ENCODE measurements around the gene PLA2G2F. TPM values are rescaled to one million over a fixed set of nuclear protein-coding genes. Genes with fewer than 3 reads are reported as not detected.
A peak's percentile ranks its signal among the peaks of the same experiment; 100 is the strongest.

Gene PLA2G2F
- total RNA-seq, 1 donor: not detected

DNA sequence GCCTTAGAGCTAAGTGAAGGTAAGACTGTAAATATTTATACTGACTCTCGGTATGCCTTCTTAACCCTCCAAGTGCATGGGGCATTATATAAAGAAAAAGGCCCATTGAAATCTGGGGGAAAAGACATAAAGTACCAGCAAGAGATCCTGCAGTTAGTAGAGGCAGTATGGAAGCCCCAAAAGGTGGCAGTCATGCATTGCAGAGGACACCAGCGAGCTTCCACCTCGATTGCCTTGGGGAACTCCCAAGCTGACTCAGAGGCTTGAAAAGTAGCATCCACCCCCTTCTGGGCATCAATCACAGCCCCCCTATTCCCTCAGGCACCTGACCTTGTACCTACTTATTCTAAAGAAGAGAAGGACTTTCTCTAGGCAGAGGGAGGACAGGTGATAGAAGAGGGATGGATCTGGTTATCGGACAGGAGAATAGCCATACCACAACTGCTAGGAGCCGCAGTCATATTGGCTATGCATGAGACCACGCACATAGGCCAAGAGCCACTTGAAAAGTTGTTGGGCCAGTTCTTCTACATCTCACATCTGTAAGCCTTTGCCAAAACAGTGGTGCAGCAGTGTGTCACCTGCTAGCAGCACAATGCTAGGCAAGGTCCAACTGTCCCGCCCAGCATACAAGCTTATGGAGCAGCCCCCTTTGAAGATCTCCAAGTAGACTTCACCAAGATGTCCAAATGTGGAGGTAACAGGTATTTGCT, 19.4 kb downstream of the PLA2G2F start:
- peaks cover 4% of the 10 kb centered on the region for H3K27me3 ChIP-seq (ENCODE audit: insufficient read depth, low read length)
- no peaks in the 10 kb centered on the region for H3K4me1 ChIP-seq (ENCODE audit: insufficient read depth, low read length)
- H3K27ac ChIP-seq (ENCODE audit: low read depth, low read length): no peak overlapping the region
- TF ChIP-seq, protein P1, sequence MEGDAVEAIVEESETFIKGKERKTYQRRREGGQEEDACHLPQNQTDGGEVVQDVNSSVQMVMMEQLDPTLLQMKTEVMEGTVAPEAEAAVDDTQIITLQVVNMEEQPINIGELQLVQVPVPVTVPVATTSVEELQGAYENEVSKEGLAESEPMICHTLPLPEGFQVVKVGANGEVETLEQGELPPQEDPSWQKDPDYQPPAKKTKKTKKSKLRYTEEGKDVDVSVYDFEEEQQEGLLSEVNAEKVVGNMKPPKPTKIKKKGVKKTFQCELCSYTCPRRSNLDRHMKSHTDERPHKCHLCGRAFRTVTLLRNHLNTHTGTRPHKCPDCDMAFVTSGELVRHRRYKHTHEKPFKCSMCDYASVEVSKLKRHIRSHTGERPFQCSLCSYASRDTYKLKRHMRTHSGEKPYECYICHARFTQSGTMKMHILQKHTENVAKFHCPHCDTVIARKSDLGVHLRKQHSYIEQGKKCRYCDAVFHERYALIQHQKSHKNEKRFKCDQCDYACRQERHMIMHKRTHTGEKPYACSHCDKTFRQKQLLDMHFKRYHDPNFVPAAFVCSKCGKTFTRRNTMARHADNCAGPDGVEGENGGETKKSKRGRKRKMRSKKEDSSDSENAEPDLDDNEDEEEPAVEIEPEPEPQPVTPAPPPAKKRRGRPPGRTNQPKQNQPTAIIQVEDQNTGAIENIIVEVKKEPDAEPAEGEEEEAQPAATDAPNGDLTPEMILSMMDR (IDR thresholded peaks at IDR 0.05; ENCODE audit: extremely low read depth, low read depth, low read length): no peak
- no peaks in the 10 kb centered on the region for H3K36me3 ChIP-seq (ENCODE audit: insufficient read depth, low read length)
- no peak overlapping the region for H3K4me3 ChIP-seq (ENCODE audit: insufficient read depth, low read length)
- H3K79me2 ChIP-seq (ENCODE audit: insufficient read depth, low read length): no peaks in the 10 kb centered on the region
- H4K20me1 ChIP-seq (ENCODE audit: insufficient read depth, low read length): no peaks in the 10 kb centered on the region
- no peak overlapping the region for H3K4me2 ChIP-seq (ENCODE audit: insufficient read depth, low read length)
- no peak for DNase-seq (ENCODE audit: insufficient read length, low spot score, missing footprints)
- H3K9me3 ChIP-seq (ENCODE audit: low read depth, low read length): peaks cover 22% of the 10 kb centered on the region
- H2AFZ ChIP-seq (ENCODE audit: low read length): no peak overlapping the region

DNA sequence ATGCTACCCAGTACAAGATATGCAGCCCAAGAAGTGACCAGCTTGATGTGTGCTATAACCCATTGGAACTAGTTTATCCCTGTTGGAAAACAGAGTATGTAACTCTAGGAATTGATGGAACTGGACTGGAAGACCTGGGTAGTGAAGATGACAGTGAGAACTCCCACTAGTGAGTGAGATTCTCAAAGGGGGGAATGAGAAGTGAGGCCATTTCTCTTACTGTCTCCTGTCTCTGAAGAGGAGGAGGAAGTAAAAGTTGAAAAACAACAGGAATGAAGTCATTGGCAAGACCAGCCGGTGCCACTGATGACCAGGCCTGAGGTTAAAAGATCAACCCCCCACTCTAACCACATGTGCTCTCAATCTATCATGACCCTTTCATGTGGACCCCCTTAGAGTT, 20.9 kb downstream of the PLA2G2F start:
- no peaks in the 10 kb centered on the region for H3K79me2 ChIP-seq (ENCODE audit: insufficient read depth, low read length)
- no peaks in the 10 kb centered on the region for H4K20me1 ChIP-seq (ENCODE audit: insufficient read depth, low read length)
- H3K4me2 ChIP-seq (ENCODE audit: insufficient read depth, low read length): no peak overlapping the region
- H2AFZ ChIP-seq (ENCODE audit: low read length): no peak overlapping the region
- DNase-seq (ENCODE audit: insufficient read length, low spot score, missing footprints): peak; percentile 31
- peaks cover 22% of the 10 kb centered on the region for H3K9me3 ChIP-seq (ENCODE audit: low read depth, low read length)
- H3K36me3 ChIP-seq (ENCODE audit: insufficient read depth, low read length): no peaks in the 10 kb centered on the region
- H3K4me3 ChIP-seq (ENCODE audit: insufficient read depth, low read length): no peak overlapping the region
- TF ChIP-seq, protein P1 (IDR thresholded peaks at IDR 0.05; ENCODE audit: extremely low read depth, low read depth, low read length): no peak
- peaks cover 4% of the 10 kb centered on the region for H3K27me3 ChIP-seq (ENCODE audit: insufficient read depth, low read length)
- H3K4me1 ChIP-seq (ENCODE audit: insufficient read depth, low read length): peaks cover 2% of the 10 kb centered on the region
- H3K27ac ChIP-seq (ENCODE audit: low read depth, low read length): no peak overlapping the region

DNA sequence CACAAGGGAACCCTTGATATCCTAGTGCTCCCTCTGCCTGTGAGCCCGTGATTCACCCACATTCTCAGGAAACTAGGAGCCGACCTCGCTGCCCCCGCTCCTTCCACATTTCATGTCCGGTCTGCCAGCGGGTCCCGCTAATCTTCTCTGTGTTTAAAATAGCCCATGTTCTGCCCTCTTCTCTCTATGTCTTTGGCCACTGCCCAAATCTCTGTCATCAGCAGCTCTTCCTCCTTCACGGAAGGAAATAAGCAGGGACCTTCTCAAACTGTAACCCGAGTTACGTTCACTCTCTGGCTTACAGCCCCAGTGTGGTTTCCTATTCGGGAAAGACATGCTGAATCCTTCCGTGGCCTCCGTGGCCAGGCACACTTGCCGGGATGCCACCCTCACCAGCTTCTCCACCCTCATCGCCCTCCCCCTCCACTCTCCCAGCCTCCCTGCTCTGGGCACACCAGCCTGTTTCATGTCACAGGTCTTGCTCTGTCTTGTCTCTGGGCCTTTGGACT, 25.6 kb downstream of the PLA2G2F start:
- Histone ChIP-seq H3K4me3 (ENCODE audit: insufficient read depth, low read length) (peak overlapping the region; percentile 50), H3K4me1 (ENCODE audit: insufficient read depth, low read length) (peaks cover 2% of the 10 kb centered on the region), H3K27me3 (ENCODE audit: insufficient read depth, low read length) (peaks cover 8% of the 10 kb centered on the region), H3K36me3 (ENCODE audit: insufficient read depth, low read length) (no peaks in the 10 kb centered on the region), H3K9me3 (ENCODE audit: low read depth, low read length) (peaks cover 13% of the 10 kb centered on the region), H3K4me2 (ENCODE audit: insufficient read depth, low read length) (peak overlapping the region; percentile 74), H4K20me1 (ENCODE audit: insufficient read depth, low read length) (no peaks in the 10 kb centered on the region), H3K79me2 (ENCODE audit: insufficient read depth, low read length) (no peaks in the 10 kb centered on the region), H2AFZ (ENCODE audit: low read length) (peak overlapping the region; percentile 66), H3K27ac (ENCODE audit: low read depth, low read length) (no peak overlapping the region)
- TF ChIP-seq, protein P1 (IDR thresholded peaks at IDR 0.05; ENCODE audit: extremely low read depth, low read depth, low read length): peak; percentile 26
- peak; percentile 84 for DNase-seq (ENCODE audit: insufficient read length, low spot score, missing footprints)

DNA sequence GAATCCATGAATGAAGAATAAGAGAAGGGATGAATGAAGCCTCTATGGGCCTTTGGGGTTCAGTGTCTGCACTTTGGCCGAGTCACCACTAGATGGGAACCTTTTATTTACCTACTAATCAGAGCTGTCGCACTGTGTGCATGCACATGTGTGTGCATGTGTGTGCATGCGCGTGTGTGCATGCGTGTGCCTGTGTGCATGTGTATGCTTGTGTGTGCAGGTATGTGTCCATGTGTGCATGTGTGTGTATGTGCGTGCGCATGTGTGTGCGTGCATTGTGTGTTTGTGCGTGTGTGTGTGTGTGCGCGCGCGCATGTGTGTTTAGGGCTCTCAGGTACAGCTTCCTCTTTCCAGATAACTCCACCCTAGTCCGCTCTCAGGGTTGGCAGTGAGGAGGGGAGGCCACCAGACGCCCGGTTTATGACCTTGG, 26.4 kb downstream of the PLA2G2F start:
- Histone ChIP-seq H3K4me3 (ENCODE audit: insufficient read depth, low read length) (no peak overlapping the region), H3K27me3 (ENCODE audit: insufficient read depth, low read length) (peaks cover 8% of the 10 kb centered on the region), H3K9me3 (ENCODE audit: low read depth, low read length) (peaks cover 5% of the 10 kb centered on the region), H3K4me1 (ENCODE audit: insufficient read depth, low read length) (peaks cover 2% of the 10 kb centered on the region), H3K4me2 (ENCODE audit: insufficient read depth, low read length) (no peak overlapping the region), H3K36me3 (ENCODE audit: insufficient read depth, low read length) (no peaks in the 10 kb centered on the region), H2AFZ (ENCODE audit: low read length) (no peak overlapping the region), H4K20me1 (ENCODE audit: insufficient read depth, low read length) (no peaks in the 10 kb centered on the region), H3K27ac (ENCODE audit: low read depth, low read length) (no peak overlapping the region), H3K79me2 (ENCODE audit: insufficient read depth, low read length) (no peaks in the 10 kb centered on the region)
- TF ChIP-seq, protein P1 (IDR thresholded peaks at IDR 0.05; ENCODE audit: extremely low read depth, low read depth, low read length): peak; percentile 55
- DNase-seq (ENCODE audit: insufficient read length, low spot score, missing footprints): no peak

Data from osteoblast (primary cell).